Smooth muscle cell of the brain vasculature (primary cell): ENCODE data around the gene TAOK1.

Experiments used
- DNase-seq: peaks from one replicate; pipeline ENCODE4 v3.0.0-alpha.2; 2012; ENCODE audit warnings: low read depth, low spot score

The TAOK1 gene

GRCh38 chr17:29595107-29595942 is 205.2 kb downstream of the TAOK1 start:
- no peak for DNase-seq

GRCh38 chr17:29595943-29596774 is 206.0 kb downstream of the TAOK1 start:
- DNase-seq: no peak

- no peak for DNase-seq
These were observed 206.6 kb downstream of the TAOK1 start for GRCh38 chr17:29596811-29597210.

- DNase-seq: no peak
These were observed 207.4 kb downstream of the TAOK1 start for GRCh38 chr17:29597361-29598172.
